Caki2 (cell line): ENCODE measurements around the gene GRPEL1. TPM values are rescaled to one million over a fixed set of nuclear protein-coding genes. Genes with fewer than 3 reads are reported as not detected.
"Not testable (repeated sequence)": the region's sequence is repeated elsewhere in the genome, so short reads cannot be mapped to it uniquely, and the experiment has no call there.

Source experiments
- DNase-seq: peaks from one replicate; pipeline ENCODE4 v3.0.0-alpha.2; 2015; ENCODE audit warnings: low read depth
- in situ Hi-C: cut with HindIII; loops from 2 replicates; pipeline ENCODE4 v1.10.0; 2016; ENCODE audit warnings: low sequenced_read_pairs, low pct_unique_long_range_greater_than_20kb, mixed read lengths
- total RNA-seq: library from RNA; depleted of rRNA; stranded (reverse); fragments of >200 nt; shearing (Covaris generic); gene quantifications from 2 replicates; pipeline ENCODE4 v1.2.3, GENCODE V29; 2014; ENCODE audit warnings: low replicate concordance

Gene GRPEL1
- total RNA-seq, 1 experiment from 2014 or later = 20.2 TPM

DNA sequence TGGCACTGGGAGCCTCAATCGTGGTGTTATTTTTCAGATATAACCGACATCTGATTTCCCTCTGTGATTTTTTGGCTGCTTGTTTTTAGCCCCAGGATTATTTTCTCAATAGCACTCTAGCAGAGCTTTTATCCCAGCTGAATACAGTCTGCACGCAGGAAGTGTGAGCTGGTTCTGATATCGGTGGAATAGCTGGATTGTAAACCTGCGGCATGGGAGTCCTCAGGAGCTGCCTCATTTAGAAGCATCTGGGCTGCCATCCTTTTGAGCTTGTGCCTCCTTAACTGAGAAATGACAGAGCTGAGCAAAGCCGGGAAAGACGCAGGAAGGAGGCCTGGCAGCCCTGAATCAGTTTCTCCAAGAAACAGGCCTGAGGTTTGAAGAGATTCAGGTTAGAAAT is 28.4 kb upstream of the GRPEL1 start:
- in situ Hi-C loops = no loop called here
- no peak for DNase-seq

GRCh38 chr4:7095611-7096155 is 27.8 kb upstream of the GRPEL1 start:
- in situ Hi-C loops = no loop called here
- DNase-seq = no peak

DNA sequence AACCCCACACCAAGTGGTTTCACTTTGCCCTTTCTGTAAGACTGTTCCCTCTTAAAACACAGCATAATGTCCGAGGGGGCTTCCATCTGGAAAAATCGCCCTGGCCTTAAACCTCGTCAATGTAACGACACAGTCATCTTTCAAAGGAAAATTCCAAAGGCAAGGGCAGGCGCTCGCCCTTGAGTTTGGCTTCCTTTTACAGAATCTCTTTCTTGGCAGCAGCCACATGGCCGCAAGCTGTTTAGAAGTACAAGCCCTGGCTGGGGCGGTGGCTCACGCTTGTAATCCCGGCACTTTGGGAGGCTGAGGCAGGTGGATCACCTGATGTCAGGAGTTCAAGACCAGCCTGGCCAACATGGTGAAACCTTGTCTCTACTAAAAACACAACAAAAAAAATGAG is 27.1 kb upstream of the GRPEL1 start:
- in situ Hi-C loops = no loop called here
- DNase-seq = no peak

- DNase-seq = no peak
- in situ Hi-C loops = no loop called here
Observed at GRCh38 chr4:7092026-7092425, 24.2 kb upstream of the GRPEL1 start.

DNA sequence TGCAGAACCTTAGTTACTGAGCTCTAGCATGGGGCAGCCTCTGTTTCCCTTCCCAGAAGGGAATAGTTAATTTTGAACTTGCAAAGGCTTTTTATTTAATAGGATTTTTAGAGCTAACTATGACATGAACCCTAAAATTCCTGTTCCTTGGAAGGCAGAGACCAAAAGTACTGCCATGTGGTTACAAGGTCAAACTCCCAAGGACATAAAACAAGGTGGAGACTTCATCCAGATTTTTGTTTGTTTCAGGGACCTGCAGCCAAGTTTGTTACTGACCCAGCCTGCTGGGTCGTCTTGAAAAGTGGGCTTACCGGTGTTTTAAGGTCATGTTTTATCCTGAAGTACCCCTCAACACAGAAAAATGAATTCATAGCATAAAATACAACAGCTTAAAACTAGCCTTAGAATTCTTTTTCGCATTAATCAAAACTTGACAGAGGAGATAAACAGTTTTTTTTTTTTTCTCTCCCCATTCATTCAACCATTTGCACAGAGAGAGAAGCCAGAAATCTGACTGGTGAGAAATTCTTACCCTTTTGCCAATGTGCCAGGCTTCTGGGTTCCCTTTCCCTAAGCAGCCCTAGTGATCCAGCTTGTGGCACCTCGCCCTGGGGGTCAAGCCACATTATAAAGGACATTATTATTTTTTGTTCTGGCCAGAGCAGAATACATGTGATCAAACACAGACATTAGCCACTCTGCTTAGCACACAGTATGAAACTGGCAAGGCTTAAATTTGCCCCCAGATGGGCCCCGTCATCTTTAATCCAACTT is 21.5 kb upstream of the GRPEL1 start:
- in situ Hi-C loops = no loop called here
- no peak for DNase-seq

DNA sequence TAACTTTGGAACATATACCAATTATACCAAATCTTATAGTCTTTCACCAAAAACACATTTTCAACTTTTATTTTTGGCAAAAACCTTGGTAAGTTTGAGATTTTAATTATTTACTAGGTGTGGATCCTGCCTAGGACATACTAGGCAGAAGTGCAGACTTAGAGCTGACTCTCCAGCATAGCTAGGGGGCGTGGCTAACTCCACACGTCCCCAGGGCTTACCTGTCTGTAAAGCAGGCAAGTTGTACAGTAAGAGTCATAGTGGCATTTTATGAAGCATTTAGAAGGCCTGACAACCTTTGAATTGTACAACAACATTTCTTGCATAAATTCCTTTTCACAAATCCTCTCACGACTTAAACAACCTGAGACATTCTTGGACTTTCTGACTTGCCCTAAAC is 19.2 kb upstream of the GRPEL1 start:
- no peak for DNase-seq
- in situ Hi-C loops = no loop called here

- in situ Hi-C loops = no loop called here
Observed at GRCh38 chr4:7086384-7086783, 18.5 kb upstream of the GRPEL1 start.

GRCh38 chr4:7084564-7084961 is 16.7 kb upstream of the GRPEL1 start:
- DNase-seq, in situ Hi-C loops: not testable (repeated sequence)

More at GRCh38 chr4:7086384-7086783, 18.5 kb upstream of the GRPEL1 start:
- no peak for DNase-seq

- in situ Hi-C loops = no loop called here
- DNase-seq = no peak
Observed at GRCh38 chr4:7083597-7084563, 16.0 kb upstream of the GRPEL1 start.

- DNase-seq, in situ Hi-C loops: not testable (repeated sequence)
Observed at GRCh38 chr4:7079909-7080308, 12.0 kb upstream of the GRPEL1 start.

DNA sequence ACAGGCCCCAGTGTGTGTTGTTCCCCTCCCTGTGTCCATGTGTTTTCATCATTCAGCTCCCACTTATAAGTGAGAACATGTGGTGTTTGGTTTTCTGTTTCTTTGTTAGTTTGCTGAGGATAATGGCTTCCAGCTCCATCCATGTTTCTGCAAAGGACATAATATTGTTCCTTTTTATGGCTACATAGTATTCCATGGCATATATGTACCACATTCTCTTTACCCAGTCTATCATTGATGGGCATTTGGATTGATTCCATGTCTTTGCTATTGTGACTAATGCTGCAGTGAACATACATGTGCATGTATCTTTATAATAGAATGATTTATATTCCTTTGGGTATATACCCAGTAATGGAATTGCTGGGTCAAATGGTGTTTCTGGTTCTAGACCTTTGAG is 11.6 kb upstream of the GRPEL1 start:
- in situ Hi-C loops, DNase-seq: not testable (repeated sequence)

GRCh38 chr4:7078025-7078424 is 10.2 kb upstream of the GRPEL1 start:
- no peak for DNase-seq
- in situ Hi-C loops = no loop called here

DNA sequence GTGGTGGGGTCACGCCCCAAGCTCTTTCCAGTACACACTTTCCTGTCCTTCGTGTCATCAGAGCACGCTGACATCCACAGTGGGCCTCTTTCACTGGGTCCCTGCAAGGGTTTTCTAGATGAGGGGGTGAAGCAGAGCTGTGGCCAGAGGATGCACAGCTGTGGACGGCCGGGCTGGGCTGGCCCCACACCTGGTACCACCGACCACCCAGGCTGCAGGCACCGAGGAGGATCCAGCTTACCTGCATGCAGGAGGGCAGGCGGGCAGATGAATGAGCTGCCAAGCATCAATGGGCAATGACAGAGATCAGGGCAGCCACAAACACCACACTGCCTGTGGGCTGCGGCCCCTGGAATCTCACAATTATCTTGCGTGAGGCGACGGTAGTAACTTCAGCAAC is 9.5 kb upstream of the GRPEL1 start:
- in situ Hi-C loops = no loop called here

GRCh38 chr4:7076696-7077082 is 8.8 kb upstream of the GRPEL1 start:
- no peak for DNase-seq
- in situ Hi-C loops = no loop called here

More for the DNA sequence above, 9.5 kb upstream of the GRPEL1 start:
- DNase-seq = no peak

DNA sequence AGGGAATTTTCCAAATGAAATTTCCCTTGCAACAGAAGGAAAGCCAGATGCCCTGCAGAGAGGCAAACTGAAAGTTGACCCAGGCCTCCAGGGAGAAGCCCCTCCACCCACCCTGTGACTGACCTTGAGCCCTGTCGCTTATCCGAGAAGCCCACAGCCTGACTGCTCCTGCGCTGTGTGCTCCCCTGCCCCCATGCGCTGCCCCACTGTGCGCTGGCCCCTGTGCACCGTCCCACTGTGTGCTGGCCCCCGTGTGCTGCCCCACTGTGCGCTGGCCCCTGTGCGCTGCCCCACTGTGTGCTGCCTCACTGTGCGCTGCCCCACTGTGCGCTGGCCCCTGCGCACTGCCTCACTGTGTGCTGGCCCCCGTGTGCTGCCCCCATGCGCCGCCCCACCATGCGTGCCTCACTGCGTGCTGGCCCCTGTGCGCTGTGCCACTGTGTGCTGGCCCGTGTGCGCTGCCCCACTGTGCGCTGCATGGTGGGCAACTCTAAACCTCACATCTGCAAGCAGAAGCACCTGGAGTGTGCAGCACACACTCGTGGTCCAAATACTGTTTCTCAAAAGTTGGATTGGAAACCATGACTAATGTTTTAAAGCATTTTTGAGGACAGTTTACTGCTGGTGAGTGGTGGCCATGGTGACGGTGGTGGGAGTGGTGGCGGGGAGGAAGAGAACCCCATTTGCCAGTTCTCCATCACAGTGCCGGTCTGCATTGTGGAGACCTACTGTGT is 8.3 kb upstream of the GRPEL1 start:
- in situ Hi-C loops = no loop called here
- no peak for DNase-seq

DNA sequence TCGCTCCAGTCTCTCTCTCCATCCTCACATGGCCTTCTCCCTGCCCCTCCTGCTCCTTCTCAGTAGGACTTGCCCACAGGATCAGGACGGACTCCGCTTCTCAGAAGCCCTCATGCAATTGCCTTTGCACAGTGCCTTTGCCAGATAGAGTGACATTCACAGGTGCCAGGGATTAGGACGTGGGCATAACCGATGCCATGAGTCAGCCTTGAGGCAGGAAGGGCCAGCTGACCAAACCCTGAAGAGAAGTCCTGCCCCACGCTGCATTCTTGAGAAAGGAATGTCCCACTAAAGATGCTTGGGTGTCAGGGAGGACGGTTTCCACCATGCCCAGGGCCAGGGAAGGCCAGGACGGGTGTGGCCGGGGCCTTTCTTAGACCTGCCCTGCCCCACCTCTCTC is 6.6 kb upstream of the GRPEL1 start:
- in situ Hi-C loops = no loop called here
- DNase-seq = no peak

DNA sequence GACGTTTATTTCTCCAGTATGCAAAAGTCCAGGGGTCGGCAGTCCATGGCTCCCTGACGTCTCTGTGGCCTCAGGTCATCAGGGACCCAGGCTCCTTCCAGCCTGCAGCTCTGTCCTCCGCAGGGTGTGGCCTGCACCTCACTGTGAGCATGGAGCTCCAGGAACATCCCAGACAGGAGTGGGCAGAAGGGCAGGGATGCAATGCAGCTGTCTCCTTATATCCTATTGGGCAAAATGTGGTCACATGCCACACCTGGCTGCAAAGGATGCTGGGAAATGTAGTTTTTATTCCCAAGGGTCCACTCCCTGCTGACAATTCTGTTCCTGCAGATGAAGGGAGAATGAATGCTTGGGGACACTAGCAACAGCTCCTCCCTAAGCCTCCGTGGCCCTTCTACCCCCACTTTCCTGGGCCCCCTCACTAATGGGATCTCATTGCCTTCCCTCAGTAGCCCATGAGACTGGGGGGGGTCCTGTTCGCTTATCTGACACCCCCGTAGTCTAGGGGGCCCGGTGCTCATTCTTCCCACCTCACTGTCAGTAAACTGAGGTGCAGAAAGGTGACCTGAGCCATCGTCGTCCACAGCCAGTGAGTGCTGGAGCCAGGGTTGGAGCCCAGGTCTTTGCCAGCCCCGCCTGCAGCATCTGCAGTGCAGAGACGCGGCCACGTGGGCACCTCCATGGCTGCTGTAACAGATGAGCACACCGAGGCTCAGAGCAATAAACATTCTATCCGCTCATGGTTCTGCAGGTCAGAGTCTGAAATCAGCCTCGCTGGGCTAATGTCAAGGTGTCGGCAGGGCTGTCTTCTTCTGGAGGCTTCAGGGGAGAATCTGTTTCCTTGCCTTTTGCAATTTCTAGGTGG is 5.9 kb upstream of the GRPEL1 start:
- in situ Hi-C loops = no loop called here

DNA sequence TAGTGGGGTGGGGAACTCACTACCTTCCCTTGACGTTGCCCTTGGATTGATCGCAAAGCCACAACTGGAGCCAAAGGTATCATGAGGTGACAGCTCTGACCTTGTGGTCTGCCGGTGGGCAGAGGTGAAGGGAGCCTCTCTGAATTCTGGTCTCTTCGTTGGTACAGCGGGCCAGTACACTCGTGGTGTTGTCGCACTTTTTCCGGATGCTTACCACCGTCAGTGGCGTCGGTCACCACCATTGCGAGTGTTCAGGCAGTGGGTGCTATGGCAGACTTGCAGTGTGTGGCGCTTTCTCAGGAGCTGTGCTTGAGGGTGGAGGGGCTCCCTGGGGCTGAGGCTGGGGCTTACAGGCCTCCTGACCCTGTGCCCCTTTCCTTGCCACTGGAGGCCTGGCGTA is 5.2 kb upstream of the GRPEL1 start:
- in situ Hi-C loops = no loop called here
- DNase-seq = no peak

More for the DNA sequence above, 5.9 kb upstream of the GRPEL1 start:
- peak; percentile 43 for DNase-seq
